ENCODE data around the gene ZNF654.

GRCh38 chr3:88168171-88168570, 109.1 kb downstream of the ZNF654 start:
- TF ChIP-seq CTCF (IDR thresholded peaks at IDR 0.05 in 2 of 3, conservative IDR thresholded peaks at IDR 0.05 in 1 of 3; ENCODE audit: borderline replicate concordance in 1 of 3, insufficient read depth in 1 of 3, low read depth in 2 of 3, low read length in 2 of 3), result no peak
- TF ChIP-seq CEBPB (IDR thresholded peaks at IDR 0.05; ENCODE audit: low read depth), result no peak
- TF ChIP-seq EZH2phosphoT487 (IDR thresholded peaks at IDR 0.05; ENCODE audit: borderline replicate concordance), result no peak
- no peak for TF ChIP-seq POLR2A (IDR thresholded peaks at IDR 0.05; ENCODE audit: borderline replicate concordance, extremely low read depth, insufficient read depth, insufficient read length)
- no peak for TF ChIP-seq ZFX (IDR thresholded peaks at IDR 0.05)
- TF ChIP-seq MAX (IDR thresholded peaks at IDR 0.05), result no peak
- no peak for TF ChIP-seq EZH2 (IDR thresholded peaks at IDR 0.05)
- TF ChIP-seq POLR2AphosphoS5 (IDR thresholded peaks at IDR 0.05; ENCODE audit: low read depth, low read length), result no peak
- TF ChIP-seq SRF (IDR thresholded peaks at IDR 0.05; ENCODE audit: low read depth), result no peak
- TF ChIP-seq TCF7L2 (IDR thresholded peaks at IDR 0.05; ENCODE audit: borderline replicate concordance, extremely low read depth, insufficient read depth, insufficient read length), result no peak
- TF ChIP-seq ZNF274 (IDR thresholded peaks at IDR 0.05; ENCODE audit: low read depth, low read length), result no peak
- no peak for TF ChIP-seq SP1 (IDR thresholded peaks at IDR 0.05; ENCODE audit: low read depth)
- no peak for TF ChIP-seq FOSL1 (IDR thresholded peaks at IDR 0.05; ENCODE audit: low read depth)

All from HCT116 (cell line).